ENCODE measurements around the gene RALGAPA2. TPM values are rescaled to one million over a fixed set of nuclear protein-coding genes. Genes with fewer than 3 reads are reported as not detected.

The RALGAPA2 gene
- total and polyA plus RNA-seq, 2 of the 13 experiments (the other 11 are each of a cell fraction or from before 2014, with no cell fraction given), result 13.8 to 17.7 TPM

DNA sequence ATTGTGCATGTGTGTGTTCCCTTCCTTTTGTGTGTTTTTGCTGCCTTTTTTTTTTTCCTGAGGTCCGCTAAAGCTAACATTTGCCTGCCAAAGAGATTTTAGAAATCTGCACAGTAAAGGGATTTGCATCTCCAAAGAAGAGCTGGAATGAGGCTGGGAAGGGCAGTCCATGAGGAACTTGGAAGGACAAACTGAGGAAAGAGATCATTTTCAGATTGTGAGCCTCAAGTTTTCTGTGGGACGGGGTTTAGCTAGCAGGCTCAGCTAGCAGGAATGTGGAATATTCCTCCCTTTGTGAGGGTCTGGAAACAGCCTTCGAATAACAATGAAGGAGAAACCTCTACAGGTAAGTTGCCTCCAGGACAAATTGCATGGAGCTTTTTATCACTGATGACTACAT, 340.8 kb downstream of the RALGAPA2 start:
- Histone ChIP-seq H3K9me3 (ENCODE audit: low read length) (no peaks in the 10 kb centered on the region), H3K9ac (ENCODE audit: insufficient read depth, low read depth, low read length) (no peak overlapping the region), H3K27me3 (ENCODE audit: control insufficient read depth in 1 of 2, insufficient read depth in 2 of 2, low read length in 2 of 2) (peaks cover 19 to 84% of the 10 kb centered on the region in 2 experiments; a peak in 4 of 5 replicates), H3K36me3 (replicated peaks in 1 of 2; ENCODE audit: control insufficient read depth in 1 of 2, insufficient read depth in 2 of 2, low read length in 2 of 2) (no peaks in the 10 kb centered on the region), H2AFZ (ENCODE audit: low read length) (no peak overlapping the region), H3K79me2 (ENCODE audit: insufficient read depth, low read length) (no peaks in the 10 kb centered on the region), H3K4me3 (replicated peaks in 1 of 3; ENCODE audit: insufficient read depth in 1 of 3, low read depth in 2 of 3, low read length in 3 of 3) (no peak overlapping the region), H3K4me2 (ENCODE audit: low read depth, low read length) (no peak overlapping the region), H3K4me1 (ENCODE audit: insufficient read depth, low read length) (peaks cover 11% of the 10 kb centered on the region; the same call in 1 of the 2 replicates), H4K20me1 (ENCODE audit: insufficient read depth, low read length) (no peaks in the 10 kb centered on the region), H3K27ac (ENCODE audit: extremely low read length, insufficient read depth, low read length) (no peak overlapping the region)
- CTCF ChIA-PET (ENCODE audit: low intra/inter-chr PET ratio, low total read pairs), result no interaction called here
- no peak for ATAC-seq
- in situ Hi-C loops (cut with HindIII; ENCODE audit: extremely low pct_ligation_motif_present, low pct_unique_long_range_greater_than_20kb), result no loop called here
- TF ChIP-seq CHCHD3 (CRISPR knock-in tag; IDR thresholded peaks at IDR 0.05) (no peak), PHF5A (CRISPR knock-in tag; IDR thresholded peaks at IDR 0.05; ENCODE audit: low read depth, unreplicated experiment) (no peak), ZNF546 (CRISPR knock-in tag; conservative IDR thresholded peaks at IDR 0.05) (no peak)
- TF ChIP-seq, protein P1, sequence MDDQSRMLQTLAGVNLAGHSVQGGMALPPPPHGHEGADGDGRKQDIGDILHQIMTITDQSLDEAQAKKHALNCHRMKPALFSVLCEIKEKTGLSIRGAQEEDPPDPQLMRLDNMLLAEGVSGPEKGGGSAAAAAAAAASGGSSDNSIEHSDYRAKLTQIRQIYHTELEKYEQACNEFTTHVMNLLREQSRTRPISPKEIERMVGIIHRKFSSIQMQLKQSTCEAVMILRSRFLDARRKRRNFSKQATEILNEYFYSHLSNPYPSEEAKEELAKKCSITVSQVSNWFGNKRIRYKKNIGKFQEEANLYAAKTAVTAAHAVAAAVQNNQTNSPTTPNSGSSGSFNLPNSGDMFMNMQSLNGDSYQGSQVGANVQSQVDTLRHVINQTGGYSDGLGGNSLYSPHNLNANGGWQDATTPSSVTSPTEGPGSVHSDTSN (CRISPR knock-in tag; IDR thresholded peaks at IDR 0.05; ENCODE audit: borderline replicate concordance), result no peak
- POLR2A ChIA-PET, result no interaction called here
- no peak for DNase-seq (ENCODE audit: low spot score)
- no peak for FAIRE-seq
- intact Hi-C loops (cut with micrococcal nuclease; ENCODE audit: unreplicated experiment), result no loop called here
- no TSS peak for BruUV-seq (replicated peaks)
- 19% methylated on average over 3 of the region's 3 CpGs for WGBS (ENCODE audit: low lambda C conversion rate)

DNA sequence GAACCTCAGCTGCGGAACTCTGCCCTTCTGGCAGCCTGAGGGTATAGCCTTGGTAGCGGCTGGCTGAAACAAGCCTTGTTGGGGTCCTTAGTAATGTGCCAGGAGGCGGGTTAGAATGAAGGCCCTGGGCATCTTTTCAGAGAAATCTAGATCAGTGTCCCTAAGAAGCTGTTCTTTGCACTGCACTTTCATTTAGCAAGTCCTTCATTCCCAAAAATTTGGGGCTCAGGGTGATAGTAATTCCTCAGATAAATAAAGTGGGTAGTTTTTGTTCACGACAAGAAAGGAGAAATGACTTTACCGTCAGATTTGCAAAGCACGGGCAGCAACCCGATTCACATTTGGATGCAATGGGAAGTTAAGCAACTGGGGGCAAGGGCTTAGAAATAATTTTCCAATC, 341.4 kb downstream of the RALGAPA2 start:
- Histone ChIP-seq H3K36me3 (replicated peaks in 1 of 2; ENCODE audit: control insufficient read depth in 1 of 2, insufficient read depth in 2 of 2, low read length in 2 of 2) (no peaks in the 10 kb centered on the region), H3K27me3 (ENCODE audit: control insufficient read depth in 1 of 2, insufficient read depth in 2 of 2, low read length in 2 of 2) (peaks cover 20 to 89% of the 10 kb centered on the region in 2 experiments; a peak in 4 of 5 replicates), H3K4me2 (ENCODE audit: low read depth, low read length) (no peak overlapping the region), H3K4me3 (replicated peaks in 1 of 3; ENCODE audit: insufficient read depth in 1 of 3, low read depth in 2 of 3, low read length in 3 of 3) (no peak overlapping the region), H3K9me3 (ENCODE audit: low read length) (no peaks in the 10 kb centered on the region), H3K4me1 (ENCODE audit: insufficient read depth, low read length) (peaks cover 11% of the 10 kb centered on the region; the same call in 1 of the 2 replicates), H3K79me2 (ENCODE audit: insufficient read depth, low read length) (no peaks in the 10 kb centered on the region), H3K27ac (ENCODE audit: extremely low read length, insufficient read depth, low read length) (no peak overlapping the region), H2AFZ (ENCODE audit: low read length) (no peak overlapping the region), H4K20me1 (ENCODE audit: insufficient read depth, low read length) (no peaks in the 10 kb centered on the region), H3K9ac (ENCODE audit: insufficient read depth, low read depth, low read length) (no peak overlapping the region)
- DNase-seq (ENCODE audit: low spot score), result no peak
- WGBS (ENCODE audit: low lambda C conversion rate), result 38% methylated on average over 7 of the region's 7 CpGs
- BruUV-seq (replicated peaks), result no TSS peak
- intact Hi-C loops (cut with micrococcal nuclease; ENCODE audit: unreplicated experiment), result no loop called here
- ATAC-seq, result no peak
- TF ChIP-seq MYNN (CRISPR knock-in tag; IDR thresholded peaks at IDR 0.05; ENCODE audit: low read depth) (no peak), EZH2 (conservative IDR thresholded peaks at IDR 0.05; ENCODE audit: low read depth, low read length) (peak; percentile 74; the same call in 1 of the 2 replicates), RBFOX2 (IDR thresholded peaks at IDR 0.05; ENCODE audit: low read depth, low read length) (no peak)
- TF ChIP-seq, protein P2, sequence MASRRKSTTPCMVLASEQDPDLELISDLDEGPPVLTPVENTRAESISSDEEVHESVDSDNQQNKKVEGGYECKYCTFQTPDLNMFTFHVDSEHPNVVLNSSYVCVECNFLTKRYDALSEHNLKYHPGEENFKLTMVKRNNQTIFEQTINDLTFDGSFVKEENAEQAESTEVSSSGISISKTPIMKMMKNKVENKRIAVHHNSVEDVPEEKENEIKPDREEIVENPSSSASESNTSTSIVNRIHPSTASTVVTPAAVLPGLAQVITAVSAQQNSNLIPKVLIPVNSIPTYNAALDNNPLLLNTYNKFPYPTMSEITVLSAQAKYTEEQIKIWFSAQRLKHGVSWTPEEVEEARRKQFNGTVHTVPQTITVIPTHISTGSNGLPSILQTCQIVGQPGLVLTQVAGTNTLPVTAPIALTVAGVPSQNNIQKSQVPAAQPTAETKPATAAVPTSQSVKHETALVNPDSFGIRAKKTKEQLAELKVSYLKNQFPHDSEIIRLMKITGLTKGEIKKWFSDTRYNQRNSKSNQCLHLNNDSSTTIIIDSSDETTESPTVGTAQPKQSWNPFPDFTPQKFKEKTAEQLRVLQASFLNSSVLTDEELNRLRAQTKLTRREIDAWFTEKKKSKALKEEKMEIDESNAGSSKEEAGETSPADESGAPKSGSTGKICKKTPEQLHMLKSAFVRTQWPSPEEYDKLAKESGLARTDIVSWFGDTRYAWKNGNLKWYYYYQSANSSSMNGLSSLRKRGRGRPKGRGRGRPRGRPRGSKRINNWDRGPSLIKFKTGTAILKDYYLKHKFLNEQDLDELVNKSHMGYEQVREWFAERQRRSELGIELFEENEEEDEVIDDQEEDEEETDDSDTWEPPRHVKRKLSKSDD (CRISPR knock-in tag; IDR thresholded peaks at IDR 0.05; ENCODE audit: low read depth), result no peak
- TF ChIP-seq, protein P3, sequence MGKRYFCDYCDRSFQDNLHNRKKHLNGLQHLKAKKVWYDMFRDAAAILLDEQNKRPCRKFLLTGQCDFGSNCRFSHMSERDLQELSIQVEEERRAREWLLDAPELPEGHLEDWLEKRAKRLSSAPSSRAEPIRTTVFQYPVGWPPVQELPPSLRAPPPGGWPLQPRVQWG (CRISPR knock-in tag; IDR thresholded peaks at IDR 0.05; ENCODE audit: borderline replicate concordance, low read depth), result no peak
- TF ChIP-seq, protein P4, sequence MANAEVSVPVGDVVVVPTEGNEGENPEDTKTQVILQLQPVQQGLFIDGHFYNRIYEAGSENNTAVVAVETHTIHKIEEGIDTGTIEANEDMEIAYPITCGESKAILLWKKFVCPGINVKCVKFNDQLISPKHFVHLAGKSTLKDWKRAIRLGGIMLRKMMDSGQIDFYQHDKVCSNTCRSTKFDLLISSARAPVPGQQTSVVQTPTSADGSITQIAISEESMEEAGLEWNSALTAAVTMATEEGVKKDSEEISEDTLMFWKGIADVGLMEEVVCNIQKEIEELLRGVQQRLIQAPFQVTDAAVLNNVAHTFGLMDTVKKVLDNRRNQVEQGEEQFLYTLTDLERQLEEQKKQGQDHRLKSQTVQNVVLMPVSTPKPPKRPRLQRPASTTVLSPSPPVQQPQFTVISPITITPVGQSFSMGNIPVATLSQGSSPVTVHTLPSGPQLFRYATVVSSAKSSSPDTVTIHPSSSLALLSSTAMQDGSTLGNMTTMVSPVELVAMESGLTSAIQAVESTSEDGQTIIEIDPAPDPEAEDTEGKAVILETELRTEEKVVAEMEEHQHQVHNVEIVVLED (CRISPR knock-in tag; IDR thresholded peaks at IDR 0.05; ENCODE audit: borderline replicate concordance), result no peak
- CTCF ChIA-PET (ENCODE audit: low intra/inter-chr PET ratio, low total read pairs), result no interaction called here
- in situ Hi-C loops (cut with HindIII; ENCODE audit: extremely low pct_ligation_motif_present, low pct_unique_long_range_greater_than_20kb), result no loop called here
- FAIRE-seq, result no peak
- POLR2A ChIA-PET, result no interaction called here

All from HepG2 (cell line).